HepG2 (cell line): Measurements from ENCODE around the gene SCUBE1. TPM values are rescaled to one million over a fixed set of nuclear protein-coding genes. Genes with fewer than 3 reads are reported as not detected.

Experiments used
- ATAC-seq: fragments of 200-7000 bp; cut with Tn5 transposase; 3 replicates; pipeline ENCODE4 v1.9.1; 2020; ENCODE audit warnings: mild to moderate bottlenecking, moderate library complexity
- BruUV-seq: library from RNA; stranded (reverse); fragments of 400-500 nt; replicated peaks from 2 replicates; lab custom pipeline; 2021; lab: Mats Ljungman, UMichigan
- CTCF ChIA-PET: fragments of 300-600 bp; formaldehyde crosslinking; extraction: SDS; loops from one replicate; lab custom pipeline; 2021; ENCODE audit warnings: low total read pairs, inconsistent platforms, low intra/inter-chr PET ratio; lab: Yijun Ruan, JAX
- POLR2A ChIA-PET: fragments of 350-600 bp; sonication (Branson Sonifier 250); formaldehyde crosslinking; loops from one replicate; lab custom pipeline; 2020; ENCODE audit warnings: antibody characterized with exemption, inconsistent platforms; lab: Yijun Ruan, JAX
- DNase-seq: peaks from one replicate; pipeline ENCODE4 v3.0.0-alpha.2; 2015; ENCODE audit warnings: low spot score
- FAIRE-seq: peaks from 3 replicates; lab custom pipeline; 2011; peaks lifted over from hg19 to GRCh38; lab: Jason Lieb, UNC
- H2AFZ ChIP-seq: one replicate; pipeline ENCODE4 v1.6.1; 2011; ENCODE audit warnings: low read length, inconsistent platforms
- H3K27ac ChIP-seq: fragments of 300-600 bp; 3 replicates; pipeline ENCODE4 v1.8.0; 2011; ENCODE audit warnings: mixed run types, mild to moderate bottlenecking, mixed read lengths, low read length, inconsistent platforms; ENCODE audit not compliant: insufficient read depth; ENCODE audit errors: extremely low read length
- H3K27me3 ChIP-seq, 2 experiments: fragments of 200-600 bp in 1 of 2; 2 replicates in 1 of 2; 3 replicates in 1 of 2; pipeline versions ENCODE4 v1.6.0 to v1.8.0; 2011; ENCODE audit warnings: low read length in 2 of 2, mild to moderate bottlenecking in 2 of 2, moderate library complexity in 2 of 2, inconsistent platforms in 1 of 2; ENCODE audit not compliant: insufficient read depth in 2 of 2, control insufficient read depth in 1 of 2
- H3K36me3 ChIP-seq, 2 experiments: fragments of 200-600 bp in 1 of 2; replicated peaks in 1 of 2; 2 replicates in 1 of 2; 3 replicates in 1 of 2; pipeline versions ENCODE4 v1.5.1 to v1.8.0; 2011; ENCODE audit warnings: low read length in 2 of 2, inconsistent platforms in 1 of 2; ENCODE audit not compliant: insufficient read depth in 2 of 2, control insufficient read depth in 1 of 2
- H3K4me1 ChIP-seq: 2 replicates; pipeline ENCODE4 v1.5.1; 2012; ENCODE audit warnings: low read length, inconsistent platforms; ENCODE audit not compliant: insufficient read depth
- H3K4me2 ChIP-seq: 2 replicates; pipeline ENCODE4 v1.6.0; 2011; ENCODE audit warnings: low read depth, low read length, inconsistent platforms
- H3K4me3 ChIP-seq, 3 experiments: fragments of 200-600 bp in 1 of 3; sonication (generic), shearing (Covaris generic) in 1 of 3; replicated peaks in 1 of 3; 2 replicates each; pipeline ENCODE4 v1.5.1; 2011 to 2016; ENCODE audit warnings: low read length in 3 of 3, inconsistent platforms in 2 of 3, low read depth in 2 of 3, mild to moderate bottlenecking in 2 of 3, control low read depth in 1 of 3, mixed read lengths in 1 of 3; ENCODE audit not compliant: insufficient read depth in 1 of 3
- H3K79me2 ChIP-seq: one replicate; pipeline ENCODE4 v1.6.1; 2011; ENCODE audit warnings: low read length, inconsistent platforms; ENCODE audit not compliant: insufficient read depth
- H3K9ac ChIP-seq: 2 replicates; pipeline ENCODE4 v1.6.0; 2011; ENCODE audit warnings: mild to moderate bottlenecking, low read depth, low read length, inconsistent platforms; ENCODE audit not compliant: insufficient read depth
- H3K9me3 ChIP-seq: 2 replicates; pipeline ENCODE4 v1.5.1; 2012; ENCODE audit warnings: mild to moderate bottlenecking, low read length
- H4K20me1 ChIP-seq: 2 replicates; pipeline ENCODE4 v1.6.0; 2011; ENCODE audit warnings: inconsistent platforms, mild to moderate bottlenecking, low read length, moderate library complexity; ENCODE audit not compliant: insufficient read depth
- DBP ChIP-seq: sonication (generic); formaldehyde crosslinking; IDR thresholded peaks from 2 replicates; pipeline ENCODE4 v1.4.0; 2020; ENCODE audit warnings: missing genetic modification reagents; ENCODE audit errors: not compliant biosample characterization
- GABPA ChIP-seq, 2 experiments: IDR thresholded peaks; 2 replicates each; pipeline ENCODE4 v1.6.1; 2011 to 2016; ENCODE audit warnings: low read depth in 2 of 2, low read length in 1 of 2, missing biosample characterization in 1 of 2, missing genetic modification characterization in 1 of 2
- NR2F6 ChIP-seq, 2 experiments: IDR thresholded peaks; 2 replicates each; pipeline ENCODE4 v1.6.1; 2016; ENCODE audit warnings: antibody characterized with exemption in 1 of 2, mild to moderate bottlenecking in 1 of 2
- ZMAT3 ChIP-seq: sonication (generic); formaldehyde crosslinking; conservative IDR thresholded peaks from 2 replicates; pipeline ENCODE4 v1.7.0; 2021; ENCODE audit warnings: missing genetic modification reagents
- ZNF263 ChIP-seq: sonication (generic); formaldehyde crosslinking; IDR thresholded peaks from 2 replicates; pipeline ENCODE4 v1.4.0; 2020; ENCODE audit warnings: missing genetic modification reagents
- ZNF530 ChIP-seq: sonication (generic); formaldehyde crosslinking; IDR thresholded peaks from 2 replicates; pipeline ENCODE4 v1.5.0; 2020; ENCODE audit warnings: low read depth, mild to moderate bottlenecking, missing genetic modification reagents
- ZNF773 ChIP-seq: sonication (generic); formaldehyde crosslinking; IDR thresholded peaks from 2 replicates; pipeline ENCODE4 v1.4.0; 2020; ENCODE audit warnings: missing genetic modification reagents, borderline replicate concordance
- ZSCAN20 ChIP-seq: sonication (generic); formaldehyde crosslinking; IDR thresholded peaks from 2 replicates; pipeline ENCODE4 v1.4.0; 2020; ENCODE audit warnings: missing genetic modification reagents, mild to moderate bottlenecking, borderline replicate concordance
- WGBS: methylation state at CpG from one replicate; pipeline ENCODE4 v1.1.6; 2017; ENCODE audit warnings: low lambda C conversion rate; 5-methylcytosine and 5-hydroxymethylcytosine counted together
- in situ Hi-C: cut with HindIII; loops from 2 replicates; pipeline ENCODE4 v1.10.0; 2017; ENCODE audit warnings: low pct_unique_long_range_greater_than_20kb; ENCODE audit not compliant: extremely low pct_ligation_motif_present
- intact Hi-C: fragments of 100-400 bp; cut with micrococcal nuclease; formaldehyde crosslinking; loops from one replicate; pipeline ENCODE4 v1.10.0; 2022; ENCODE audit not compliant: unreplicated experiment
- polyA plus RNA-seq, 8 experiments: library from polyadenylated mRNA; depleted of rRNA in 3 of 8; stranded (reverse) in 7 of 8; unstranded in 1 of 8; fragments of >200 nt; fragmentation: Illumina TruSeq in 4 of 8; extraction: Trizol in 4 of 8; gene quantifications; 2 replicates each; pipeline versions ENCODE4 v1.2.1 to v1.2.3, GENCODE V29; 2011 to 2016; ENCODE audit warnings: low read depth in 4 of 8, missing spikeins in 1 of 8, mixed read lengths in 1 of 8; ENCODE audit not compliant: insufficient read depth in 1 of 8
- total RNA-seq, 5 experiments: library from RNA; depleted of rRNA; stranded (reverse); fragments of >200 nt; fragmentation: Illumina TruSeq; extraction: Trizol; gene quantifications; 2 replicates each; pipeline ENCODE4 v1.2.3, GENCODE V29; 2016; ENCODE audit warnings: low read depth in 1 of 5
- TF ChIP-seq, protein P1 (sequence below): sonication (generic); formaldehyde crosslinking; IDR thresholded peaks from 2 replicates; pipeline ENCODE4 v1.4.0; 2020; ENCODE audit warnings: mild to moderate bottlenecking, low read depth, missing genetic modification reagents
- TF ChIP-seq, protein P2 (sequence below): sonication (generic); formaldehyde crosslinking; IDR thresholded peaks from 2 replicates; pipeline ENCODE4 v1.5.0; 2020; ENCODE audit warnings: missing genetic modification reagents
- TF ChIP-seq, protein P3 (sequence below): sonication (generic); formaldehyde crosslinking; IDR thresholded peaks from 2 replicates; pipeline ENCODE4 v1.5.0; 2020; ENCODE audit warnings: mild to moderate bottlenecking, missing genetic modification reagents, moderate library complexity

SCUBE1 gene
- total and polyA plus RNA-seq, 2 of the 13 experiments (the other 11 are each of a cell fraction or from before 2014, with no cell fraction given): under 0.01 to 0.05 TPM

- no peak for TF ChIP-seq NR2F6 (IDR thresholded peaks at IDR 0.05)
- TF ChIP-seq NR2F6 (CRISPR knock-in tag; IDR thresholded peaks at IDR 0.05): no peak
- no peak for TF ChIP-seq DBP (CRISPR knock-in tag)
- TF ChIP-seq, protein P1, sequence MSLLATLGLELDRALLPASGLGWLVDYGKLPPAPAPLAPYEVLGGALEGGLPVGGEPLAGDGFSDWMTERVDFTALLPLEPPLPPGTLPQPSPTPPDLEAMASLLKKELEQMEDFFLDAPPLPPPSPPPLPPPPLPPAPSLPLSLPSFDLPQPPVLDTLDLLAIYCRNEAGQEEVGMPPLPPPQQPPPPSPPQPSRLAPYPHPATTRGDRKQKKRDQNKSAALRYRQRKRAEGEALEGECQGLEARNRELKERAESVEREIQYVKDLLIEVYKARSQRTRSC (CRISPR knock-in tag): no peak
- TF ChIP-seq ZNF773 (CRISPR knock-in tag): no peak
- no peak for TF ChIP-seq ZNF530 (CRISPR knock-in tag)
These were observed 137.9 kb downstream of the SCUBE1 start (continued) for GRCh38 chr22:43205261-43205691.

GRCh38 chr22:43203471-43203981 is 139.6 kb downstream of the SCUBE1 start:
- Histone ChIP-seq H3K9ac (no peak overlapping the region), H3K9me3 (no peaks in the 10 kb centered on the region), H3K36me3 (no peaks in the 10 kb centered on the region), H3K27ac (no peak overlapping the region), H2AFZ (no peak overlapping the region), H3K4me3 (no peak overlapping the region), H3K27me3 (peaks cover 11 to 67% of the 10 kb centered on the region in 2 experiments), H3K4me1 (peaks cover 16% of the 10 kb centered on the region), H3K4me2 (no peak overlapping the region; the same call in 1 of the 2 replicates)
- intact Hi-C loops (no loop called here), in situ Hi-C loops (no loop called here)
- CTCF ChIA-PET: no interaction called here
- DNase-seq (no peak), FAIRE-seq (no peak)
- no TSS peak for BruUV-seq
- TF ChIP-seq, protein P2, sequence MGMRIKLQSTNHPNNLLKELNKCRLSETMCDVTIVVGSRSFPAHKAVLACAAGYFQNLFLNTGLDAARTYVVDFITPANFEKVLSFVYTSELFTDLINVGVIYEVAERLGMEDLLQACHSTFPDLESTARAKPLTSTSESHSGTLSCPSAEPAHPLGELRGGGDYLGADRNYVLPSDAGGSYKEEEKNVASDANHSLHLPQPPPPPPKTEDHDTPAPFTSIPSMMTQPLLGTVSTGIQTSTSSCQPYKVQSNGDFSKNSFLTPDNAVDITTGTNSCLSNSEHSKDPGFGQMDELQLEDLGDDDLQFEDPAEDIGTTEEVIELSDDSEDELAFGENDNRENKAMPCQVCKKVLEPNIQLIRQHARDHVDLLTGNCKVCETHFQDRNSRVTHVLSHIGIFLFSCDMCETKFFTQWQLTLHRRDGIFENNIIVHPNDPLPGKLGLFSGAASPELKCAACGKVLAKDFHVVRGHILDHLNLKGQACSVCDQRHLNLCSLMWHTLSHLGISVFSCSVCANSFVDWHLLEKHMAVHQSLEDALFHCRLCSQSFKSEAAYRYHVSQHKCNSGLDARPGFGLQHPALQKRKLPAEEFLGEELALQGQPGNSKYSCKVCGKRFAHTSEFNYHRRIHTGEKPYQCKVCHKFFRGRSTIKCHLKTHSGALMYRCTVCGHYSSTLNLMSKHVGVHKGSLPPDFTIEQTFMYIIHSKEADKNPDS: no peak
- TF ChIP-seq ZMAT3 (CRISPR knock-in tag) (no peak), ZSCAN20 (CRISPR knock-in tag) (no peak), ZNF263 (CRISPR knock-in tag) (peak; percentile 78; the same call in 1 of the 2 replicates), GABPA (IDR thresholded peaks at IDR 0.05; ENCODE audit: low read depth, low read length) (no peak), GABPA (CRISPR knock-in tag; IDR thresholded peaks at IDR 0.05; ENCODE audit: low read depth) (0 out of 2 replicates have a peak, but pooled peaks have one; percentile 8)
- TF ChIP-seq, protein P3, sequence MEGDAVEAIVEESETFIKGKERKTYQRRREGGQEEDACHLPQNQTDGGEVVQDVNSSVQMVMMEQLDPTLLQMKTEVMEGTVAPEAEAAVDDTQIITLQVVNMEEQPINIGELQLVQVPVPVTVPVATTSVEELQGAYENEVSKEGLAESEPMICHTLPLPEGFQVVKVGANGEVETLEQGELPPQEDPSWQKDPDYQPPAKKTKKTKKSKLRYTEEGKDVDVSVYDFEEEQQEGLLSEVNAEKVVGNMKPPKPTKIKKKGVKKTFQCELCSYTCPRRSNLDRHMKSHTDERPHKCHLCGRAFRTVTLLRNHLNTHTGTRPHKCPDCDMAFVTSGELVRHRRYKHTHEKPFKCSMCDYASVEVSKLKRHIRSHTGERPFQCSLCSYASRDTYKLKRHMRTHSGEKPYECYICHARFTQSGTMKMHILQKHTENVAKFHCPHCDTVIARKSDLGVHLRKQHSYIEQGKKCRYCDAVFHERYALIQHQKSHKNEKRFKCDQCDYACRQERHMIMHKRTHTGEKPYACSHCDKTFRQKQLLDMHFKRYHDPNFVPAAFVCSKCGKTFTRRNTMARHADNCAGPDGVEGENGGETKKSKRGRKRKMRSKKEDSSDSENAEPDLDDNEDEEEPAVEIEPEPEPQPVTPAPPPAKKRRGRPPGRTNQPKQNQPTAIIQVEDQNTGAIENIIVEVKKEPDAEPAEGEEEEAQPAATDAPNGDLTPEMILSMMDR (CRISPR knock-in tag): peak; percentile 55
- TF ChIP-seq, all 625 proteins: peak for 3
- POLR2A ChIA-PET: no interaction called here
- Histone ChIP-seq H4K20me1 (no peaks in the 10 kb centered on the region), H3K79me2 (no peaks in the 10 kb centered on the region)
- 36% methylated on average over 15 of the region's 20 CpGs for WGBS
- ATAC-seq: peak; percentile 18
